Measurements from ENCODE around the gene NLRP10. TPM values are rescaled to one million over a fixed set of nuclear protein-coding genes. Genes with fewer than 3 reads are reported as not detected.

Gene NLRP10
- total and polyA plus RNA-seq, 7 donors: not detected

DNA sequence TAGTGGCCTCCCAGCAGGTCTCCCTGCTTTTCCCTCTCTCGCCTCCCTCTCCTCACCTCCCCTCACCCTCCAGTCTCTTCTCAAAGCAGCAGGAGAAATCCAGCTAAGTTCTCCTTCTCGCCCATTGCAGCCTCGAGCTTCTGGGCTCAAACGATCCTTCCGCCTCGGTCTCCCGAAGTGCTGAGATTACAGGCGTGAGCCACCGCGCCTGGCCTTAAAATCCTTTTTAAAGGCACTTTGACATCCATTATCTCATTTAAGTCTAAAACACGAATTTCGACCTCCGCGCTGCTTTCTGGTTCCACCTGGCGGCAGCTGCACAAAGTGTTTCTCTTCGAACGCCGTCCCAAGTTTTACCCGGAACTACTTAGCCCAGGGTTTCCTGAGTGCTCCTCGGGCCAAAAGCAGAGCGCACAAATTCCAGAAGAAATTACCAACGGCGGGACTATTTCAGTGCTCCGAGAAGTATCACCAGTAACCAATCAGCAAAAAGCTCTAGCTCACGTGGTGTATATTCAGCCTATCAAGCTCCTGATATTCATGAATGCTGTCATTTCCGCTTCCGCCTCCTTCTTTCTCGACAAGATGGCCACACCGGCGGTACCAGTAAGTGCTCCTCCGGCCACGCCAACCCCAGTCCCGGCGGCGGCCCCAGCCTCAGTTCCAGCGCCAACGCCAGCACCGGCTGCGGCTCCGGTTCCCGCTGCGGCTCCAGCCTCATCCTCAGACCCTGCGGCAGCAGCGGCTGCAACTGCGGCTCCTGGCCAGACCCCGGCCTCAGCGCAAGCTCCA, 21.7 kb upstream of the NLRP10 start, which contains the start of gene EIF3F:
EIF3F (plus strand) TSS at position 570 of the 792 bp plus-strand sequence; CDS start at position 586, 16 bp downstream.
- peak; percentile 84 to 91 for DNase-seq
- TF ChIP-seq, protein P1, sequence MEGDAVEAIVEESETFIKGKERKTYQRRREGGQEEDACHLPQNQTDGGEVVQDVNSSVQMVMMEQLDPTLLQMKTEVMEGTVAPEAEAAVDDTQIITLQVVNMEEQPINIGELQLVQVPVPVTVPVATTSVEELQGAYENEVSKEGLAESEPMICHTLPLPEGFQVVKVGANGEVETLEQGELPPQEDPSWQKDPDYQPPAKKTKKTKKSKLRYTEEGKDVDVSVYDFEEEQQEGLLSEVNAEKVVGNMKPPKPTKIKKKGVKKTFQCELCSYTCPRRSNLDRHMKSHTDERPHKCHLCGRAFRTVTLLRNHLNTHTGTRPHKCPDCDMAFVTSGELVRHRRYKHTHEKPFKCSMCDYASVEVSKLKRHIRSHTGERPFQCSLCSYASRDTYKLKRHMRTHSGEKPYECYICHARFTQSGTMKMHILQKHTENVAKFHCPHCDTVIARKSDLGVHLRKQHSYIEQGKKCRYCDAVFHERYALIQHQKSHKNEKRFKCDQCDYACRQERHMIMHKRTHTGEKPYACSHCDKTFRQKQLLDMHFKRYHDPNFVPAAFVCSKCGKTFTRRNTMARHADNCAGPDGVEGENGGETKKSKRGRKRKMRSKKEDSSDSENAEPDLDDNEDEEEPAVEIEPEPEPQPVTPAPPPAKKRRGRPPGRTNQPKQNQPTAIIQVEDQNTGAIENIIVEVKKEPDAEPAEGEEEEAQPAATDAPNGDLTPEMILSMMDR (IDR thresholded peaks at IDR 0.05): peak; percentile 85
- peaks cover 28% of the 10 kb centered on the region for H3K4me1 ChIP-seq
- peak within 1 kb of the TSS; percentile 80 for H3K27ac ChIP-seq
- H3K36me3 ChIP-seq (ENCODE audit: insufficient read depth in 1 of 2, low read depth in 1 of 2): peaks cover 0 to 19% of the 10 kb centered on the region in 2 donors
- intact Hi-C loops (cut with DNase I): loop anchor here (2.0 to 10.0 kb wide), 5 partner anchors 94 to 892 kb away; no protein-coding TSS in a partner anchor
- peak within 1 kb of the TSS; percentile 76 for H3K4me3 ChIP-seq
- no peaks in the 10 kb centered on the region for H3K27me3 ChIP-seq (ENCODE audit: insufficient read depth in 3 of 3, low read length in 2 of 3)
- WGBS, 3 donors: 0 to 1% (median 0%) methylated on average over 45 to 47 of the region's 47 CpGs
- no peaks in the 10 kb centered on the region for H3K9me3 ChIP-seq
- peak; percentile 100 for ATAC-seq

- H3K36me3 ChIP-seq (ENCODE audit: insufficient read depth in 1 of 2, low read depth in 1 of 2): peaks cover 0 to 4% of the 10 kb centered on the region in 2 donors
- peaks cover 18% of the 10 kb centered on the region for H3K4me1 ChIP-seq
- DNase-seq (no peak), ATAC-seq (no peak)
- H3K4me3 ChIP-seq: no peak overlapping the region
- TF ChIP-seq, protein P1 (IDR thresholded peaks at IDR 0.05): no peak
- 69 to 79% (median 69%) methylated on average over 7 of the region's 7 CpGs for WGBS, 3 donors
- no peaks in the 10 kb centered on the region for H3K27me3 ChIP-seq (ENCODE audit: insufficient read depth in 3 of 3, low read length in 2 of 3)
- intact Hi-C loops (cut with DNase I): loop anchor here (10.0 kb wide), 2 partner anchors 409 to 889 kb away; no protein-coding TSS in a partner anchor
- H3K9me3 ChIP-seq: no peaks in the 10 kb centered on the region
- no peak overlapping the region for H3K27ac ChIP-seq
Measured at GRCh38 chr11:7983832-7984590, 18.8 kb upstream of the NLRP10 start.

DNA sequence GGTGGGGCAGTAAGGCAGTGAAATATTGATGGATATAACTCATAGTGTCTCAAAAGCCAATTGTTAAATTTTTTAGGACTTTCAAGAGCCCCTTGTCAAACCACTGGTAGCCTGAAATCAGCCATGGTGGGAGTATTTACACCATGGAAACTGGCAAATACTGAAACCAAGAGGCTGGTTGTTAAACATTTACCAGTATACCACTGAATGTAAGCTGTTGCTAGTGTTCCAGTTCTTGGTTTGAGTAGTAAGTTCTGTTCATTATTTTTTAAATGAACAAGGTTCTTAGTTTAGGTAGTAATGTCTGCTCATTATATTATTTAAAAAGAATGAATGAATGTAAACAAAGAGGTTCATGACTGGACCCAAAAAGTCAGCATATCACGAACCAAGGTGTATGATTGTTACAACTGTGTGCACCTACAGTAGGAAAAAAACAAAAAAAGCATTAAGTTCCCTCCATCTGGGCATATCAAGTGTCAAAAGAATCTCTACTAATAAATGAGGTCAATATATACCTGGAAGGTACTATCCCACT, 17.4 kb upstream of the NLRP10 start:
- Histone ChIP-seq H3K4me3 (no peak overlapping the region), H3K27me3 (ENCODE audit: insufficient read depth in 3 of 3, low read length in 2 of 3) (no peaks in the 10 kb centered on the region), H3K36me3 (ENCODE audit: insufficient read depth in 1 of 2, low read depth in 1 of 2) (no peaks in the 10 kb centered on the region), H3K4me1 (peaks cover 8% of the 10 kb centered on the region), H3K27ac (no peak overlapping the region), H3K9me3 (no peaks in the 10 kb centered on the region)
- ATAC-seq (no peak), DNase-seq (no peak)
- intact Hi-C loops (cut with DNase I): loop anchor here (10.0 kb wide), 2 partner anchors 408 to 888 kb away; no protein-coding TSS in a partner anchor
- TF ChIP-seq, protein P1 (IDR thresholded peaks at IDR 0.05): no peak
- 67 to 83% (median 71%) methylated on average over 1 of the region's 1 CpG for WGBS, 3 donors

- Histone ChIP-seq H3K4me1 (peaks cover 7% of the 10 kb centered on the region), H3K27me3 (ENCODE audit: insufficient read depth in 3 of 3, low read length in 2 of 3) (no peaks in the 10 kb centered on the region), H3K36me3 (ENCODE audit: insufficient read depth in 1 of 2, low read depth in 1 of 2) (no peaks in the 10 kb centered on the region), H3K4me3 (no peak overlapping the region), H3K9me3 (no peaks in the 10 kb centered on the region), H3K27ac (no peak overlapping the region)
- ATAC-seq (no peak), DNase-seq (no peak)
- intact Hi-C loops (cut with DNase I): loop anchor here (10.0 kb wide), 2 partner anchors 407 to 887 kb away; no protein-coding TSS in a partner anchor
- WGBS, 3 donors: 62 to 87% (median 75%) methylated on average over 1 of the region's 1 CpG
- TF ChIP-seq, protein P1 (IDR thresholded peaks at IDR 0.05): no peak
Measured at GRCh38 chr11:7981619-7982157, 16.4 kb upstream of the NLRP10 start.
